IPS-18c (cell line): ENCODE results near the gene ELOVL7.
A peak's percentile ranks its signal among the peaks of the same experiment; 100 is the strongest.
"Not testable (repeated sequence)": the region's sequence is repeated elsewhere in the genome, so short reads cannot be mapped to it uniquely, and the experiment has no call there.

ENCODE experiments used
- H3K4me3 ChIP-seq: 2 replicates; pipeline ENCODE4 v1.7.0; 2013; ENCODE audit warnings: low read depth, mild to moderate bottlenecking, low read length, moderate library complexity; ENCODE audit not compliant: insufficient read depth
- H3K9me3 ChIP-seq: one replicate; pipeline ENCODE4 v1.6.1; 2013; ENCODE audit warnings: mild to moderate bottlenecking, low read length, moderate library complexity; ENCODE audit not compliant: control insufficient read depth, insufficient read depth

ELOVL7 gene

GRCh38 chr5:60810438-60811085, 33.5 kb downstream of the ELOVL7 start:
- peaks cover 3% of the 10 kb centered on the region for H3K9me3 ChIP-seq
- H3K4me3 ChIP-seq: no peak overlapping the region

GRCh38 chr5:60809891-60810425, 34.1 kb downstream of the ELOVL7 start:
- H3K4me3 ChIP-seq: no peak overlapping the region
- H3K9me3 ChIP-seq: peaks cover 4% of the 10 kb centered on the region

GRCh38 chr5:60806591-60807243, 37.4 kb downstream of the ELOVL7 start:
- Histone ChIP-seq H3K4me3 (no peak overlapping the region; the same call in 1 of the 2 replicates), H3K9me3 (peaks cover 4% of the 10 kb centered on the region)

- no peak overlapping the region for H3K4me3 ChIP-seq
- peaks cover 4% of the 10 kb centered on the region for H3K9me3 ChIP-seq
Observed at GRCh38 chr5:60805463-60805862, 38.6 kb downstream of the ELOVL7 start.

GRCh38 chr5:60803712-60804111, 40.4 kb downstream of the ELOVL7 start:
- H3K9me3 ChIP-seq: peaks cover 4% of the 10 kb centered on the region
- H3K4me3 ChIP-seq: no peak overlapping the region

GRCh38 chr5:60802986-60803385, 41.1 kb downstream of the ELOVL7 start:
- Histone ChIP-seq H3K9me3 (peaks cover 4% of the 10 kb centered on the region), H3K4me3 (no peak overlapping the region)

- peaks cover 4% of the 10 kb centered on the region for H3K9me3 ChIP-seq
Observed at GRCh38 chr5:60802226-60802625, 41.8 kb downstream of the ELOVL7 start.

GRCh38 chr5:60797482-60798153, 46.5 kb downstream of the ELOVL7 start:
- no peaks in the 10 kb centered on the region for H3K9me3 ChIP-seq
- peak overlapping the region; percentile 29; the same call in 1 of the 2 replicates for H3K4me3 ChIP-seq

More at GRCh38 chr5:60802226-60802625, 41.8 kb downstream of the ELOVL7 start:
- no peak overlapping the region for H3K4me3 ChIP-seq

- H3K9me3 ChIP-seq, H3K4me3 ChIP-seq: not testable (repeated sequence)
Observed at GRCh38 chr5:60795424-60795950, 48.6 kb downstream of the ELOVL7 start.

- H3K9me3 ChIP-seq: no peaks in the 10 kb centered on the region
- H3K4me3 ChIP-seq: no peak overlapping the region
Observed at GRCh38 chr5:60794691-60795090, 49.4 kb downstream of the ELOVL7 start.

- Histone ChIP-seq H3K4me3 (no peak overlapping the region), H3K9me3 (no peaks in the 10 kb centered on the region)
Observed at GRCh38 chr5:60792438-60792837, 51.6 kb downstream of the ELOVL7 start.

- no peaks in the 10 kb centered on the region for H3K9me3 ChIP-seq
- H3K4me3 ChIP-seq: no peak overlapping the region
Observed at GRCh38 chr5:60789551-60789950, 54.5 kb downstream of the ELOVL7 start.

GRCh38 chr5:60788863-60789513, 55.1 kb downstream of the ELOVL7 start:
- Histone ChIP-seq H3K9me3 (no peaks in the 10 kb centered on the region), H3K4me3 (no peak overlapping the region)

GRCh38 chr5:60779466-60779865, 64.6 kb downstream of the ELOVL7 start:
- Histone ChIP-seq H3K9me3 (no peaks in the 10 kb centered on the region), H3K4me3 (no peak overlapping the region)

- no peaks in the 10 kb centered on the region for H3K9me3 ChIP-seq
- H3K4me3 ChIP-seq: no peak overlapping the region
Observed at GRCh38 chr5:60776343-60776742, 67.7 kb downstream of the ELOVL7 start.

GRCh38 chr5:60765019-60765709, 78.9 kb downstream of the ELOVL7 start:
- H3K9me3 ChIP-seq: no peaks in the 10 kb centered on the region
- no peak overlapping the region for H3K4me3 ChIP-seq

- Histone ChIP-seq H3K4me3 (no peak overlapping the region), H3K9me3 (no peaks in the 10 kb centered on the region)
Observed at GRCh38 chr5:60763061-60763460, 81.0 kb downstream of the ELOVL7 start.
